CD4-positive, alpha-beta T cell treated with Interleukin-15 for 1 hour (primary cell): ENCODE data around the gene STX8.

Source experiments
- DNase-seq: peaks from one replicate; pipeline ENCODE4 v3.0.0-alpha.2; 2020

STX8 gene

GRCh38 chr17:9219631-9220397 is 355.8 kb downstream of the STX8 start:
- no peak for DNase-seq

- no peak for DNase-seq
Measured at GRCh38 chr17:9218911-9219310, 356.7 kb downstream of the STX8 start.

- no peak for DNase-seq
Measured at GRCh38 chr17:9218064-9218635, 357.5 kb downstream of the STX8 start.

DNA sequence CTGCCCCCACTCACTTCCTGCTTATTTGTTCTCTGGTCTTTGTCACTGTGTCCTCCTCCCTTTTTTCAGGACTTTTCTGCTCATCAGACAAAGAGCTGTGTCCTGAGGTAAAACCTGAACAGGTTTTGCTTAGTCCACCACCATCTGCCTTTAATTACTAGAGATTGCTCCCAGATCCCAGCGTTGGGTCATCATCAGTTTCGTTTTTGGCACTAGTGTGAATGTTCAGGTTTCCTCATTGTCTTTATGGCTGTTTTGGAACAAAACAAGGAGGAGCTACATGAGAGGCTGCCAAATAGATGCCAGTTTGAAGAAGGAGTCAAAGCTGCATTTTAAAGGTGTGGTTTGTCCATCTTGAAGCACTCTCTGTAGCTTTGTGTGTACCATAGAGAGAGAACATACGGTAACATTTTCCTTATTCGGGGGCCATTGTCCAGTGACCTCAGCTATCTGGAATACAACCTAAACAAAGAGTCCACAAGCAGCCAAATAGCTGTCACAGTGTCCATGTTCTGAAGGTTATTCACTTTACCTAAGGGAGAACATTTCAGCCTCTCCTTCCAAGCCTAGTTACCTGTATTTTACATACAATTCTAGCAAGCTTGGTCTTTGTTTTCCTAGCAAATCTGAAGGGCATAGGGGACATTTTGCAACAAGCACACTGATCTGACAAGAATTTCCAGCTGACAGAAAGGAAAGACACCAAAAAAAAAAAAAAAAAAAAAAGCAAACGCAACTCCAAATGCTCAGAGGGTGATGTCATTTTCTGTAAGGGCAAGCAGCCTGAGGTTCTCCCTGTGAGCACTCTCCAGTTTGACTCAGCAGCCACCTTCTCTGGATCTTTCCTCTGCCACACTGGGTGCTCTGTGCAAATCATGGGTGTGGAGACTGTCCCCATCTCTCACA is 358.2 kb downstream of the STX8 start:
- no peak for DNase-seq

GRCh38 chr17:9215465-9215864 is 360.2 kb downstream of the STX8 start:
- DNase-seq, result no peak

GRCh38 chr17:9213303-9213640 is 362.3 kb downstream of the STX8 start:
- DNase-seq, result no peak

GRCh38 chr17:9212376-9213302 is 363.0 kb downstream of the STX8 start:
- no peak for DNase-seq

DNA sequence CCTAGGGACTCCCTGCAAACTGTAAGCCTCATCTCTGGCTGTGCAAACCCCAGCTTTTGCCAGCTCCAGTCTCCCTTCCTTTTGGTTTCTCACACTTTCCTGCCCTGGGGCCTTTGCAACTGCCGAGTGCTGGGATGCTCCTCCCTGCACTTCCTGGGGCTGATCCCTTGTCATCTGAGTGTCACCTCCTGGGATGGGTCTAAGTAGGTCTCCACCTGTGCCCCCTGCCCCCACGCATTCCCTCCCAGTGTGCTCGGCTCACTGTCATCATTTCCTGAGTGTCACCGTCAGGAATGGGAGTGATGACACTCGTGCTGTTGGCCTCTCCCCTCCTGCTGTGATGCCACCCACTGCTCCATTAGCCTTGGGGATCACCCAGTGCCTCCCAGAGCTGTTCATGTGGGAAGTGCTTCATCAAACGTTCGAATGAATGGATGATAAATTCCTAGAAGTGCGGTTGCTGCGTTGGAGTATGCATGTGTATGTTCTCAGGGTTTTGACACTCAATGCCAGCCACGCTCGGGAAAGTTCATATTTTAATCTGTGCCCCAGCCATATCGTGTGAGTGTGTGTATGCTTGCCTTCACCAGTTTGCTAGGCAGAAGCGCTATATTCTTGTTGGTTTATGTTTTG is 364.4 kb downstream of the STX8 start:
- DNase-seq, result no peak

- no peak for DNase-seq
Measured at GRCh38 chr17:9209781-9210370, 365.7 kb downstream of the STX8 start.

DNA sequence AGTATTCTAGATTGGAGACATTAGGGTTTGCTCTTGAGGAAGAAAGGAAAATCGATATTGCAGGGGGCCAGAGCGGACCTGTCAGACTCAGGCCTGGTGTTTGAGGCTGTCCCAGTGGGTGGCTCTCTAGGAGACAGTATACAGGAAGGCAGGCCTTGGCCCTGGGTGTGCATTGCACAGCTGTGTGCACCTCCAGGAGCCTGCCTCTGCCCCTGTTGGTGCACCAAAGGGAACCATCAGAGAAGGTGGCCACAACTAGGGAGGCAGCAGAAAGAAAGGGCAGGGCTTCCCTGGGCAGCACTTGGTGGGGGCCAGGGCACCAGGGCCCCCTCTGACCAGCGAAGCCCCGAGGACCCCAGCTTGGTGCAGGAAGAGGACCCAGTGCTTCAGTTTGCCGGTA is 366.3 kb downstream of the STX8 start:
- no peak for DNase-seq

DNA sequence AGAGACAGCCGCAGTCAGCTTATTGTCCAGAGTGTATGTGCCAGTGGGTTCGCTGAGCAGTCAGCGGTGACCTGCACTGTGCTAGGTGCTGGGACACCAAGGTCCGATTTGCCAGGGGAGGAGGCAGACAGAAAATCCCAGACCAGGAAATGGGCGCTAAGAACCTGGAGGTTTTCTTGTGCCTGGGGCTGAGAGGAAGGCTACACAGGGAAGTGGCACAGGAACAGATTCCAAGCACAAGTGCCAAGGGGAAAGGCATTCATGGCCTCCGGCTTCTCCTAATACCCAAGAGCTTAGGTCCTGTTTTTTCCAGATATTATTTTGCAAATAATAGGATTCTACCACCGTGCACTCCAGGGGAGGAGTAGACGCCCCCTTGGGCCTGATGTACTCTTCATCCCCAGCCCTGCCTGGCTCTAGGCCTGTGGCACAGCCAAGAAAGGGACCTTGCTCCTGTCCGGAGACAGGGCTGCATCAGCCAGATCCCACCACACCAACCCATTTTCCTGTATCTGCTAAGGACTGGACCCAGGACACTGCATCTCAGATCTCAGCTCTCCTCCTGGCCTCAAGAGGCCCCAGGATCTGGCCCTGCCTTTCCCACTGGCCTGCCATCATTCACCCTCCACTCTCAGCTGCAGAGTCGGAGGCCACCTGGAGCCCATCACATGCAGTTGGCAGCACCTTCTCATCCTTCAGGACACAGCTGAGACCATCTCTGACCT is 367.1 kb downstream of the STX8 start:
- DNase-seq, result no peak

GRCh38 chr17:9206741-9207332 is 368.8 kb downstream of the STX8 start:
- DNase-seq, result no peak

GRCh38 chr17:9206410-9206703 is 369.3 kb downstream of the STX8 start:
- DNase-seq, result no peak

DNA sequence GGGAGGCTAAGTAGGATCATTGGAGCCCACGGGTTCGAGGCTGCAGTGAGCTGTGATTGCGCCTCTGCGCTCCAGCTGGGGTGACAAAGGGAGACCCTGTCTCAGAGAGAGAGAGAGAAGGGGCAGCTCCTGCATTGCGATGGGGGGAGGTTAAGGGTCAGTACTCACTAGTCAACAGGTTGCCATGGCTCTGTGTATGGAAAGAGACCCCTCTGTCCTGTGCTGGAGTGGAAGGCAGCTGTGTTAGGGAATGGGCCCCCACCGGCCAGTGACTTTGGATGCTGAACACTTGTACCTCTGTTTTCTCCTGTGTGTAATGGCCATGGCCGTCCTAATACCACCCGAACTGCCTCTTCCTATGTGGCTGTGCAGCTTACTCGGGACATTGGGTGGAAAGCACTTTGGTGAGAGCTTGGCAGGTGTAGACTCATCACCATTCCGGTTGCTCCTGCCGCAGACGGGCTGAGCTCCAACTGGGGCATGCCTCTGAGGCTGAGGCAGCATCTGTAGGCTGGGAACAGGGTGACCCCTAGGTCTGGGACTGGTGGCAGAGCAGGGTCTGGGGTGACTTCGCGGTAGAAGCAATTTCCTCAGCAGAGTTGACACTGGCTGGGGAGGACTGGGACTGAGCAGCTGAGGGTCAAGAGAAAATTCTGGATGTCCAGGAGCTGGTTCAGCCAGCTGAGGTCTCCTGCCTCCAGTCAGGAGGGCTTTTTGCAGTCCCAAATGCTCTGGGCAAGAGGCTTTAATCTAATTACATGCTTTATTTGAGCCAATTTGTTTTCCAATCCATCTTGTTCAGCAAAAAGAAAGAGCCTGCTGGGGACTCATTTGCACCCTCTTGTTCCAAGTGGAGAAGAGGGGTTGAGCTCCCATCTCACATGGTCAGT is 369.9 kb downstream of the STX8 start:
- DNase-seq, result no peak

- no peak for DNase-seq
Measured at GRCh38 chr17:9204637-9205329, 370.8 kb downstream of the STX8 start.

- no peak for DNase-seq
Measured at GRCh38 chr17:9203771-9204425, 371.7 kb downstream of the STX8 start.

DNA sequence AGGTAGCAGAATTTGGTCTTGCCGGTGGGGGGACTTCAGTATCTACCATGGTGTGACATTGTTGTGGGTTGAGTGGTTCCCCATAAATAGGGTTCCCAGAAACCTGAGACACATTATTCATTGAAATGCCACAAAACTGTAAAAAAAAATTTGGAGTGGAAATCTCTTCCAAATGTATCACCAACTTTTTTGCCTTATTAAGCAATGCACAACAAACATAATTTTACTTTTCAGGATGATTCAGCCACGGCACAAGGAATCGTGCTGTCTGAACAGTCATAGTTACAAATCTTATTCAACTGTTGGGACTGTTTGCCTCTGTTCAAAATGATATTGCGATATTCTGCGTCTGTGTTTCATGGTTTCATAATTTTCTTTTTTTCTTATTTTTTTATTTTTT is 373.1 kb downstream of the STX8 start:
- DNase-seq, result no peak

DNA sequence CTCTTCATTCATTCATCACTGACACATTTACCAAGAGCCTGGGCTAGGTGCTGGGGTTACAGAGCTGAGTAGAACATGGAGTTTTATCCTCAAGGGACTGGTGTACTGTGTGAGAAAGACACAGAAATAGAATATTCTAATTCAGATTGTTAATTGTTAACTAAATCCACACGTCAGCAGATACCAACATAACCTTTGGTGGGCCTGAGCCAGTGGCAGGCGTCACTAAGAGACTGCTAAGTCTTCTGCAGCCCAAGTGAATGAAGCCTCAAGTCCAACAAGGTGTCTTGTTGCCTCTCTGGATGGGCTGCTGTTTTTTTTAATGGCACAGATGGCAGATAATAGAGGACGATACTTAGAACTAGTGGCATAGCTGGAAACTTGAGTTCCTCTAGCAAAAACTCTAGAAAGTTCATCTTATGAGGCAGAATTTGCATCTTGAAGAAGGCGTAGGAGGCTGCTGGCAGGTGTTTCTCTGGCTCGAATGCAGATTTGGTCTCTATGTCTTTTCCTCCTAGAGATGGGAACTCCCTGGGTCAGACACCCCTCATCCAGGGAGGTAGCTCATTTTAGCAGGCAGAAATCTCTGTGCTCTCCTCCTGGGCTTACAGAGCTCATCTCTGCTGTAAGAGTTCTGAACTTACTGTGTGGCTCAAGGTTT is 374.8 kb downstream of the STX8 start:
- DNase-seq, result no peak
